Measurements from ENCODE around the gene ADAM21. TPM values are rescaled to one million over a fixed set of nuclear protein-coding genes. Genes with fewer than 3 reads are reported as not detected.
"Not testable (repeated sequence)": the region's sequence is repeated elsewhere in the genome, so short reads cannot be mapped to it uniquely, and the experiment has no call there.

Gene ADAM21
- polyA plus RNA-seq, 3 donors: not detected

DNA sequence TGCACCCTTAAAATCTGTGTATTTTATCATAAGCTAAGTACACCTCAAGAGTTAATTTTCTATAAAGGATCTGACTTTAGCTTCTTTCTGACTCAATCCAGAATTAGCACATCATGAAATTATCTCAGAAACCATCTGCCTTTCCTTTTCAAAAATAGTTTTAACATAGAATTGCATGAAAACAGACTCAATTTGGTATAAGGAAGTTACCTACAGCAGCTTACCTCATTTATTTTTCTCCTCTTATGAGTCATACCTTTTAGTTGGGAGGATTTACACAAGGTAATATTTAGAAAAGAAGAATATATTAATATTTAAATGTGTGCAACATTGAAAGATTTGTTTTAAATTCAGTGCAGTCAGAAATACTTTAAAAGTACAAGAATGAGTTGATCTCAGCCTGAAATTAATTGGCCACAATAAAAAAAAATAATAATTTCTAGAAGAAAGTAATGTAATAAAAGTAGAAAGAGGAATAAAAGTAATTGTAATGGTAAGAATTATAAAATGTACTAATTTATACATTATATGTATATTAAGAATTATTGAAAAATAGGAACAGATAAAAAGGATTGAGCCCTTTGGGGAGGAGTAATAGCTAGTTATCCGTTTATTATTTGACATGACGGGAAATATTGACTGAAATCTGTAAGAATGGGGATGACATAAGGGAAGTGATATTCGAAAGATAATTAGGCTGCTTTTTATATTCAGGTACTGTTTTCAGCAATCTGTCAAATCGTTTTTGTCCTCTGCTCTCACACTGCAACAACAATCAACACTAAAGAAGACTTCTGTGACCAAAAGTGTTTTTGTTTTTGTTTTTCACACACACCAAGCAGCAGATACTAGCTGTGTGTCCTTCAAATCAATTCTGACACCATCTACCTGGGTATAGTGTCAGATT lies 20.5 kb downstream of the ADAM21 start:
- Histone ChIP-seq H3K9ac (ENCODE audit: insufficient read depth, low read length, poor library complexity, severe bottlenecking) (no peak overlapping the region), H4K20me1 (ENCODE audit: insufficient read depth, low read length) (no peaks in the 10 kb centered on the region), H3K9me3 (replicated peaks in 1 of 2; ENCODE audit: control insufficient read depth in 1 of 2, insufficient read depth in 1 of 2, low read length in 2 of 2) (peaks cover 0 to 8% of the 10 kb centered on the region in 2 donors), H3K27me3 (ENCODE audit: control insufficient read depth in 2 of 2, insufficient read depth in 2 of 2, low read length in 2 of 2) (no peaks in the 10 kb centered on the region), H2AFZ (ENCODE audit: insufficient read depth, low read depth, low read length, poor library complexity, severe bottlenecking) (no peak overlapping the region), H3K79me2 (ENCODE audit: insufficient read depth, low read length) (no peaks in the 10 kb centered on the region), H3K36me3 (replicated peaks in 1 of 2; ENCODE audit: control insufficient read depth in 1 of 2, insufficient read depth in 2 of 2, low read length in 2 of 2) (no peaks in the 10 kb centered on the region), H3K4me2 (replicated peaks; ENCODE audit: extremely low read depth, low read length, poor library complexity, severe bottlenecking) (no peak overlapping the region), H3K4me1 (ENCODE audit: control insufficient read depth in 1 of 2, insufficient read depth in 2 of 2, low read length in 2 of 2) (no peaks in the 10 kb centered on the region), H3K4me3 (replicated peaks in 1 of 3; ENCODE audit: low read depth in 2 of 3, low read length in 3 of 3) (no peak overlapping the region), H3K27ac (ENCODE audit: low read depth in 1 of 2, low read length in 2 of 2) (no peak overlapping the region)
- Mint-ChIP-seq H3K36me3 (no peaks in the 10 kb centered on the region), H3K27ac (no peak overlapping the region), H3K9me3 (peaks cover 7 to 15% (median 9%) of the 10 kb centered on the region in 7 donors), H3K27me3 (ENCODE audit: low read depth in 3 of 3) (peaks cover 0 to 3% (median 1%) of the 10 kb centered on the region in 3 donors), H3K4me3 (no peak overlapping the region), H3K4me1 (peaks cover 1% of the 10 kb centered on the region)
- intact Hi-C loops (cut with micrococcal nuclease): no loop called here
- 94% methylated on average over 2 of the region's 4 CpGs for WGBS (ENCODE audit: insufficient coverage)
- no peak for DNase-seq
- TF ChIP-seq, protein P1, sequence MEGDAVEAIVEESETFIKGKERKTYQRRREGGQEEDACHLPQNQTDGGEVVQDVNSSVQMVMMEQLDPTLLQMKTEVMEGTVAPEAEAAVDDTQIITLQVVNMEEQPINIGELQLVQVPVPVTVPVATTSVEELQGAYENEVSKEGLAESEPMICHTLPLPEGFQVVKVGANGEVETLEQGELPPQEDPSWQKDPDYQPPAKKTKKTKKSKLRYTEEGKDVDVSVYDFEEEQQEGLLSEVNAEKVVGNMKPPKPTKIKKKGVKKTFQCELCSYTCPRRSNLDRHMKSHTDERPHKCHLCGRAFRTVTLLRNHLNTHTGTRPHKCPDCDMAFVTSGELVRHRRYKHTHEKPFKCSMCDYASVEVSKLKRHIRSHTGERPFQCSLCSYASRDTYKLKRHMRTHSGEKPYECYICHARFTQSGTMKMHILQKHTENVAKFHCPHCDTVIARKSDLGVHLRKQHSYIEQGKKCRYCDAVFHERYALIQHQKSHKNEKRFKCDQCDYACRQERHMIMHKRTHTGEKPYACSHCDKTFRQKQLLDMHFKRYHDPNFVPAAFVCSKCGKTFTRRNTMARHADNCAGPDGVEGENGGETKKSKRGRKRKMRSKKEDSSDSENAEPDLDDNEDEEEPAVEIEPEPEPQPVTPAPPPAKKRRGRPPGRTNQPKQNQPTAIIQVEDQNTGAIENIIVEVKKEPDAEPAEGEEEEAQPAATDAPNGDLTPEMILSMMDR (IDR thresholded peaks at IDR 0.05): no peak

DNA sequence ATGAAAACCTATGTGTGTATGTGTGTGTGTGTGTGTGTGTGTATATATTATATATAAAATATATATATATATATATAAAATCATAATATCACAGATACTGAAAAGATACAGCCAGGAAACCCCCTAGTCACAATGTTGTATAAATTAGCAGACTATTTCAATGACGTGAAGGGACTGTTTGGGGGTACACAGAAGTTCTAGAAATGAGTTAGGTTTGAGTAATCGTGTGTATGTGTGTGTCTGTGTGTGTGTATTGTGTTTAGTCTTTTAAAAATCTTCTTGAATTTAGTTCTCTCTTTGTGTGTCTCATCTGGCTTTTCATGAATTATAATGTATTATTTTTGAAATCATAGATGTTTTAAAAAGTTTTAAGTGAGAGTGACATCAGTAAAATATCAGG lies 21.9 kb downstream of the ADAM21 start:
- Histone ChIP-seq H3K4me1 (ENCODE audit: control insufficient read depth in 1 of 2, insufficient read depth in 2 of 2, low read length in 2 of 2) (no peaks in the 10 kb centered on the region), H3K9ac (ENCODE audit: insufficient read depth, low read length, poor library complexity, severe bottlenecking) (no peak overlapping the region), H3K27ac (ENCODE audit: low read depth in 1 of 2, low read length in 2 of 2) (no peak overlapping the region), H3K4me2 (replicated peaks; ENCODE audit: extremely low read depth, low read length, poor library complexity, severe bottlenecking) (no peak overlapping the region), H4K20me1 (ENCODE audit: insufficient read depth, low read length) (no peaks in the 10 kb centered on the region), H2AFZ (ENCODE audit: insufficient read depth, low read depth, low read length, poor library complexity, severe bottlenecking) (no peak overlapping the region), H3K4me3 (replicated peaks in 1 of 3; ENCODE audit: low read depth in 2 of 3, low read length in 3 of 3) (no peak overlapping the region), H3K79me2 (ENCODE audit: insufficient read depth, low read length) (no peaks in the 10 kb centered on the region), H3K9me3 (replicated peaks in 1 of 2; ENCODE audit: control insufficient read depth in 1 of 2, insufficient read depth in 1 of 2, low read length in 2 of 2) (peaks cover 0 to 8% of the 10 kb centered on the region in 2 donors), H3K27me3 (ENCODE audit: control insufficient read depth in 2 of 2, insufficient read depth in 2 of 2, low read length in 2 of 2) (no peaks in the 10 kb centered on the region), H3K36me3 (replicated peaks in 1 of 2; ENCODE audit: control insufficient read depth in 1 of 2, insufficient read depth in 2 of 2, low read length in 2 of 2) (no peaks in the 10 kb centered on the region)
- no peak overlapping the region for H3K27ac Mint-ChIP-seq
- H3K9me3 Mint-ChIP-seq: peaks cover 7 to 16% (median 11%) of the 10 kb centered on the region in 7 donors
- no CpG with 5 or more reads among the region's 2 CpGs for WGBS (ENCODE audit: insufficient coverage)
- no peaks in the 10 kb centered on the region for H3K36me3 Mint-ChIP-seq
- intact Hi-C loops (cut with micrococcal nuclease): no loop called here
- H3K4me3 Mint-ChIP-seq: no peak overlapping the region
- TF ChIP-seq, protein P1 (IDR thresholded peaks at IDR 0.05): no peak
- peaks cover 0 to 3% (median 1%) of the 10 kb centered on the region in 3 donors for H3K27me3 Mint-ChIP-seq (ENCODE audit: low read depth in 3 of 3)
- no peak for DNase-seq
- peaks cover 1% of the 10 kb centered on the region for H3K4me1 Mint-ChIP-seq

DNA sequence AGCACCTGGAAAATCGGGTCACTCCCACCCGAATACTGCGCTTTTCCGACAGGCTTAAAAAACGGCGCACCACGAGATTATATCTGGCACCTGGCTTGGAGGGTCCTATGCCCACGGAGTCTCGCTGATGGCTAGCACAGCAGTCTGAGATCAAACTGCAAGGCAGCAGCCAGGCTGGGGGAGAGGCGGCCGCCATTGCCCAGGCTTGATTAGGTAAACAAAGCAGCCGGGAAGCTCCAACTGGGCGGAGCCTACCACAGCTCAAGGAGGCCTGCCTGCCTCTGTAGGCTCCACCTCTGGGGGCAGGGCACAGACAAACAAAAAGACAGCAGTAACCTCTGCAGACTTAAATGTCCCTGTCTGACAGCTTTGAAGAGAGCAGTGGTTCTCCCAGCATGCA lies 23.5 kb downstream of the ADAM21 start:
- H3K9me3 Mint-ChIP-seq: peaks cover 9 to 21% (median 11%) of the 10 kb centered on the region in 7 donors
- H3K9me3 ChIP-seq (replicated peaks in 1 of 2; ENCODE audit: control insufficient read depth in 1 of 2, insufficient read depth in 1 of 2, low read length in 2 of 2); H3K79me2 ChIP-seq (ENCODE audit: insufficient read depth, low read length); H2AFZ ChIP-seq (ENCODE audit: insufficient read depth, low read depth, low read length, poor library complexity, severe bottlenecking); H3K4me3 ChIP-seq (replicated peaks in 1 of 3; ENCODE audit: low read depth in 2 of 3, low read length in 3 of 3); H3K9ac ChIP-seq (ENCODE audit: insufficient read depth, low read length, poor library complexity, severe bottlenecking); H3K4me1 Mint-ChIP-seq; H3K27ac ChIP-seq (ENCODE audit: low read depth in 1 of 2, low read length in 2 of 2); H3K36me3 ChIP-seq (replicated peaks in 1 of 2; ENCODE audit: control insufficient read depth in 1 of 2, insufficient read depth in 2 of 2, low read length in 2 of 2); H3K4me1 ChIP-seq (ENCODE audit: control insufficient read depth in 1 of 2, insufficient read depth in 2 of 2, low read length in 2 of 2); H3K27ac Mint-ChIP-seq; H3K4me3 Mint-ChIP-seq; H3K27me3 ChIP-seq (ENCODE audit: control insufficient read depth in 2 of 2, insufficient read depth in 2 of 2, low read length in 2 of 2); H3K4me2 ChIP-seq (replicated peaks; ENCODE audit: extremely low read depth, low read length, poor library complexity, severe bottlenecking); DNase-seq; H4K20me1 ChIP-seq (ENCODE audit: insufficient read depth, low read length); H3K36me3 Mint-ChIP-seq; H3K27me3 Mint-ChIP-seq (ENCODE audit: low read depth in 3 of 3); intact Hi-C loops (cut with micrococcal nuclease): not testable (repeated sequence)
- WGBS (ENCODE audit: insufficient coverage): 100% methylated on average over 8 of the region's 13 CpGs
